RWPE1 (cell line): ENCODE results near the gene CDC26.

ENCODE experiments used
- CTCF ChIA-PET: fragments of 350-600 bp; sonication (Branson Sonifier 250); formaldehyde crosslinking; extraction: SDS; loops from one replicate; lab custom pipeline; 2021; lab: Yijun Ruan, JAX
- POLR2A ChIA-PET: fragments of 400-600 bp; formaldehyde crosslinking; extraction: SDS; loops from one replicate; lab custom pipeline; 2020; ENCODE audit warnings: antibody characterized with exemption; ENCODE audit not compliant: low non-redundant PET; lab: Yijun Ruan, JAX
- DNase-seq: peaks from one replicate; pipeline ENCODE4 v3.0.0; 2012; ENCODE audit warnings: low spot score
- H3K27ac ChIP-seq: fragments of 450-650 bp; 2 replicates; pipeline ENCODE4 v1.5.1; 2017
- TF ChIP-seq, protein P1 (sequence below): fragments of 450-650 bp; conservative IDR thresholded peaks from 2 replicates; pipeline ENCODE4 v1.5.1; 2017; ENCODE audit warnings: low read depth, mild to moderate bottlenecking

Gene CDC26

DNA sequence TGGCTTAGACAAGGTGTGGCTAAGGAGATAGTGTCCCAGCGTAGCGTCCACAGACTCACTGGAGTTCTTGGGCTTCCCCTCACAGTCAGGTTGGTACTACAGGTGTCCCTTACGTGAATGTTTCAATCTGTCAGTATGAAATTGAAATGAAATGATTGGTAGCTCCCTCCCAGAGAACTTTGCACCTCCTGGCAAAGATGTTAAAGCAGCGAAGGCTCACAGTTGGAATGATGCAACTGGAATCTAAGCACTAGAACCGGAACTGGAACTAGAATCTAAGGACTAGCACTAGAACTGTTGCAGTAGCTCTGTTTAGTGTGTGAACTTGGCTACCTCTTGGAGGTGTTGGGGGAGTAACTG is 52.9 kb downstream of the CDC26 start:
- ChIA-PET POLR2A (interaction anchor here (0.6 kb wide), 1 partner anchor 66 kb away, joined by 3 read pairs; no protein-coding TSS in a partner anchor), CTCF (interaction anchor here (1.0 kb wide), 1 partner anchor 47 kb away, joined by 3 read pairs; no protein-coding TSS in a partner anchor)
- peak; percentile 20 for DNase-seq
- peak overlapping the region; percentile 81 for H3K27ac ChIP-seq
- TF ChIP-seq, protein P1, sequence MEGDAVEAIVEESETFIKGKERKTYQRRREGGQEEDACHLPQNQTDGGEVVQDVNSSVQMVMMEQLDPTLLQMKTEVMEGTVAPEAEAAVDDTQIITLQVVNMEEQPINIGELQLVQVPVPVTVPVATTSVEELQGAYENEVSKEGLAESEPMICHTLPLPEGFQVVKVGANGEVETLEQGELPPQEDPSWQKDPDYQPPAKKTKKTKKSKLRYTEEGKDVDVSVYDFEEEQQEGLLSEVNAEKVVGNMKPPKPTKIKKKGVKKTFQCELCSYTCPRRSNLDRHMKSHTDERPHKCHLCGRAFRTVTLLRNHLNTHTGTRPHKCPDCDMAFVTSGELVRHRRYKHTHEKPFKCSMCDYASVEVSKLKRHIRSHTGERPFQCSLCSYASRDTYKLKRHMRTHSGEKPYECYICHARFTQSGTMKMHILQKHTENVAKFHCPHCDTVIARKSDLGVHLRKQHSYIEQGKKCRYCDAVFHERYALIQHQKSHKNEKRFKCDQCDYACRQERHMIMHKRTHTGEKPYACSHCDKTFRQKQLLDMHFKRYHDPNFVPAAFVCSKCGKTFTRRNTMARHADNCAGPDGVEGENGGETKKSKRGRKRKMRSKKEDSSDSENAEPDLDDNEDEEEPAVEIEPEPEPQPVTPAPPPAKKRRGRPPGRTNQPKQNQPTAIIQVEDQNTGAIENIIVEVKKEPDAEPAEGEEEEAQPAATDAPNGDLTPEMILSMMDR = no peak

DNA sequence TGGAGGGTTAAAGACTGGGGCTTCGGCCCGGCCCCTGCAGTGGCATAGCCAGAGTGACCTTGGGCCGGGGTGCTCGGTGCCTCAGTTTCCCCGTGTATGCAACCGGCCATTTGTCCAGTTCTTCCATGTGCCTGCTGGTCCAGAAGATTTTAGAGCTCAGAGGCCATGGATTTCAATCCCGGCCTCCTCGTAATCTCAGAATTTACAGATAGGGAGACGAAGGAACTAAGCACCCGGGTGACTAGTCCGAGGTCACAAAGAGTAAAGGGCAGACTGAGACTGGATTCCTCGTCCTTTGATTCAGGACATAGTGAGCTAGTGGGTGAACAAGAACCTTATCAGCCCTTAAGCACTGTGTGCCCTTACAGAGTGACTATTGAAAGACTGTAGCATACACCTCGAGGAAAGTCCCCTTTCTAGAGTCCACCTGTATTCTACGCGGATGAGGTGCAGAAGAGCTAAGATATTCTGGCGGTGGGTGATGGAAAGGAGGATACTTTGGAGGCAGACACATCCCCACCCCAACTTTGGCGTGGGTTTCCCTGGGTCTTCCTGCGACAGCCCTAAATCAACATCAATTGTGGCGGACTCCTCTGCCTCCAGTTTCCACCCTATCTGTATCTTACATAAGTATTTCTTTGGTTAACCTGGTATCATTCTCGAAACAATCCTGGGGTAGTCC is 53.4 kb downstream of the CDC26 start:
- peak; percentile 38 for DNase-seq

DNA sequence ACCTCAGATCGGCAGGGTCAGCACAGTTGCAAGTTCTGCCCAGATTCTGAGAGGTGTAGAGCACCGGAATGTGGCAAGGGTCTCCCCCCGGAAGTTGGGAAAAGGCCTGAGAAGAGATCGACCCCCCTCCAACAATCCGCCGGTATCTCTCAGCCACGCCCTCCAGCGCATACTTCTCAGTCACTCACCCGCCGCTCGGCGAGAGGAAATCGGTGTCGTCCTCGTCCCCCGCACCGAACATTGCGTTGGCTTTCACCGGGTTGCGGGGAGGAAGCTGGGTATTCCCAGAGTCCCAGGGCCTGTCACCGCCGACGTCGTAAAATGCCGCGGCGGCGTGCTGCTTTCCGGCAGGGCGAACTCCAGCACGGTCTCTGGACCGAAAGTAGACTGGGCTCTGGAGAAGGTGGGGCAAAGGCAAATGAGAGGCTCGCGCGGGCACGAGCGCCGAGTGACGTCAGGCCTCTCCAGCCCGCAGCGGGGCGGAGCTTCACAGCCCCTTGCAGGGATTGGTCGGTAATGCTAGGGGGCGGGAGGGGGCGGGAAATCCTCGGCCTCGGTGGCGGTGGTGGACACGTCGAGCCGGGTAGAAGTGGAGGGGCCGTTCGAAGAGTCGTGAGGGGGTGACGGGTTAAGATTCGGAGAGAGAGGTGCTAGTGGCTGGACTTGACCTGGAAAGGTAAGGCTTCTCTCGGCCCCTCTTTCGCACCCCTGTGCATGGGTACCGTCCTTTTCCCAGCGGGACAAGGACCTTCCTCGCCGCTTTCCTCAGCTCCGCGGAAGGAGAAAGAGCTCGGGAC is 54.2 kb downstream of the CDC26 start, which contains the start of the genes FKBP15 and SLC31A1:
Gene FKBP15, minus strand, starts transcription at position 275 of the 797 bp plus-strand sequence. Its CDS starts 34 bp downstream, at position 241.
Gene SLC31A1, plus strand, starts transcription at position 542 of the 797 bp plus-strand sequence. CDS start 34,605 bp downstream, outside the sequence.
- ChIA-PET POLR2A (interaction anchor here (0.6 to 1.2 kb wide), 4 partner anchors 22 to 70 kb away, joined by 4 to 8 read pairs (median 4); partner anchors contain the start of genes CDC26, PRPF4 and SLC31A2), CTCF (interaction anchor here (0.6 to 2.2 kb wide), 5 partner anchors 9 to 887 kb away, joined by 3 to 7 read pairs (median 3); partner anchors contain the start of genes CDC26 and PRPF4)
- TF ChIP-seq, protein P1 = no peak
- H3K27ac ChIP-seq = peak within 1 kb of the TSS; percentile 81
- DNase-seq = peak; percentile 100

More for the DNA sequence above, 53.4 kb downstream of the CDC26 start:
- ChIA-PET CTCF (interaction anchor here (0.6 to 2.2 kb wide), 4 partner anchors 31 to 109 kb away, joined by 3 to 7 read pairs (median 4); partner anchors contain the start of genes CDC26 and PRPF4), POLR2A (interaction anchor here (0.6 to 1.2 kb wide), 4 partner anchors 21 to 71 kb away, joined by 4 to 8 read pairs (median 6); partner anchors contain the start of genes CDC26, PRPF4 and SLC31A2)
- TF ChIP-seq, protein P1 = no peak
- peak overlapping the region; percentile 81 for H3K27ac ChIP-seq

DNA sequence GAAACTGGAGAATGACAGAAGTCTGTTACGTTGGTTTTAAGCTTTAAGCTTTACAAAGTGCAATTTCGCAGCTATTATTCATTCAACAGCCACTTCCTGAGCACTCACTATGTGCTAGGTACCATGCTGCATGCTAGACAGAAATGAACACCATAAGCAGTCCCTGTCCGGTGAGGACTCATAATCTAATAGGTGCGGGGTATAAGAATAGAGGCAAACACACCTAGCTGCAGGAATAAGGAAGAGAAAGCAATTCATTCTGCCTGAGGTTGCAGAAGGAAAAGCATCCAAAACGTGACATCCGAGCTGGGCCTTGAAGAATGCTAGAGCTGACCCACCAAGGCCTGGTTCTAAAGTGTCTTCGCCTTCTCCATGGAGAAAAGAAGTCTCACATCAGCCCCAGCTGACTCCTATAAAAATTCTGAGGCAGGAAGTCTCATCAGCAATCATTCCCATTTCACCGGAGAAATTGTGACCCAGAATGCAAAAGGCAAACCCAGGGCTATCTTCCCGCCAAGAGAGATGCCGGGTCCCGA is 54.8 kb downstream of the CDC26 start:
- peak; percentile 20 for DNase-seq
- CTCF ChIA-PET = interaction anchor here (0.6 to 2.2 kb wide), 3 partner anchors 9 to 280 kb away, joined by 3 to 7 read pairs (median 7); no protein-coding TSS in a partner anchor
- TF ChIP-seq, protein P1 = no peak

DNA sequence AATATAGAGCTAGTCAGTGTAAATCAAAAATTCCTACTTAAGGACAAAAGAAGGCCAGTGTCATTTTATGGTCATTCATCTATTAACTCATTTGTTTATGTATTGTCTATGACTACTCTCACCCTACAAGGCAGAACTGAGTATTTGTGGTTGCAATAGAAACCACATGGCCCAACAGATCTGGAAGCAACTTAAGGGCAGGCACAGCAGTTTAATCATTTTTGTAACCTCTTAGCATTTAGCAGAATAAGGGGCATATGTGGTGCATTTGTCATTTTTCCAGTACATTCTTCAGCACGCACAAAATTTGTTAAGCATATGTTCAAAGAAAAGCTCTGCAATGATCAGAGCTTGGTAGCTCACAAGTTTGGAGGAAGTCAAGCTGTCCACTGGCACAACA is 55.4 kb downstream of the CDC26 start:
- POLR2A ChIA-PET = no interaction called here
- no peak overlapping the region for H3K27ac ChIP-seq
- no peak for DNase-seq
- CTCF ChIA-PET = interaction anchor here (2.2 kb wide), 1 partner anchor 107 kb away, joined by 7 read pairs; no protein-coding TSS in a partner anchor
- TF ChIP-seq, protein P1 = no peak

More for the DNA sequence above, 54.8 kb downstream of the CDC26 start:
- POLR2A ChIA-PET = interaction anchor here (1.0 to 1.2 kb wide), 2 partner anchors 55 to 70 kb away, joined by 4 to 8 read pairs; partner anchors contain the start of genes CDC26, PRPF4 and SLC31A2
- peak overlapping the region; percentile 81 for H3K27ac ChIP-seq
